ENCODE results near the gene PTPRD. TPM values are rescaled to one million over a fixed set of nuclear protein-coding genes. Genes with fewer than 3 reads are reported as not detected.

Gene PTPRD
- total RNA-seq, 1 experiment from 2014 or later: 69.6 TPM

- no peaks in the 10 kb centered on the region for H3K9me3 Mint-ChIP-seq
- TF ChIP-seq FOXK1 (CRISPR knock-in tag; IDR thresholded peaks at IDR 0.05) (no peak), AFF4 (CRISPR knock-in tag; IDR thresholded peaks at IDR 0.05; ENCODE audit: borderline replicate concordance) (no peak), ATF3 (CRISPR knock-in tag; conservative IDR thresholded peaks at IDR 0.05) (no peak), TEAD1 (CRISPR knock-in tag; IDR thresholded peaks at IDR 0.05) (no peak), ZNF512 (CRISPR knock-in tag; IDR thresholded peaks at IDR 0.05; ENCODE audit: borderline replicate concordance) (no peak), ELF4 (CRISPR knock-in tag; IDR thresholded peaks at IDR 0.05; ENCODE audit: low read depth) (no peak), PRDM15 (CRISPR knock-in tag; IDR thresholded peaks at IDR 0.05) (no peak), ZMAT4 (CRISPR knock-in tag; IDR thresholded peaks at IDR 0.05) (no peak), ZNF121 (CRISPR knock-in tag; IDR thresholded peaks at IDR 0.05) (no peak), NR2C2 (CRISPR knock-in tag; IDR thresholded peaks at IDR 0.05) (no peak), GABPB1 (CRISPR knock-in tag; IDR thresholded peaks at IDR 0.05) (no peak), MLX (CRISPR knock-in tag; IDR thresholded peaks at IDR 0.05) (no peak), E2F5 (CRISPR knock-in tag; IDR thresholded peaks at IDR 0.05) (no peak), ARID4B (CRISPR knock-in tag; IDR thresholded peaks at IDR 0.05; ENCODE audit: borderline replicate concordance) (no peak), ZBTB21 (CRISPR knock-in tag; IDR thresholded peaks at IDR 0.05; ENCODE audit: borderline replicate concordance) (no peak), ZSCAN18 (CRISPR knock-in tag; IDR thresholded peaks at IDR 0.05) (no peak), NR3C1 (CRISPR knock-in tag; conservative IDR thresholded peaks at IDR 0.05; ENCODE audit: low read depth) (no peak), TP53 (CRISPR knock-in tag; IDR thresholded peaks at IDR 0.05) (no peak)
- TF ChIP-seq, protein P1, sequence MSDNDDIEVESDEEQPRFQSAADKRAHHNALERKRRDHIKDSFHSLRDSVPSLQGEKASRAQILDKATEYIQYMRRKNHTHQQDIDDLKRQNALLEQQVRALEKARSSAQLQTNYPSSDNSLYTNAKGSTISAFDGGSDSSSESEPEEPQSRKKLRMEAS (CRISPR knock-in tag; IDR thresholded peaks at IDR 0.05): no peak
- DNase-seq (ENCODE audit: low spot score) (peak; percentile 42), ATAC-seq (peak; percentile 75)
- no peaks in the 10 kb centered on the region for H3K27me3 Mint-ChIP-seq (ENCODE audit: low read depth)
- no peaks in the 10 kb centered on the region for H3K36me3 Mint-ChIP-seq
- no peak overlapping the region for H3K27ac Mint-ChIP-seq
- H3K4me1 Mint-ChIP-seq: peaks cover 3% of the 10 kb centered on the region; the same call in 1 of the 2 replicates
- ChIA-PET CTCF (no interaction called here), POLR2A (no interaction called here)
- H3K4me3 Mint-ChIP-seq: no peak overlapping the region
Observed at GRCh38 chr9:10571699-10572098, 41.1 kb downstream of the PTPRD start.
